SU-DHL-6 (cell line): ENCODE data around the gene HSBP1.

Experiments used
- H2AFZ ChIP-seq: fragments of 200-600 bp; sonication (generic); 2 replicates; pipeline ENCODE4 v1.6.1; 2014; ENCODE audit warnings: low read depth, mild to moderate bottlenecking, moderate library complexity, mixed read lengths, antibody characterized with exemption, low read length; ENCODE audit not compliant: severe bottlenecking
- H3F3A ChIP-seq: fragments of 200-600 bp; shearing (Covaris generic); 2 replicates; pipeline ENCODE4 v1.6.0; 2016; ENCODE audit warnings: antibody characterized with exemption, mild to moderate bottlenecking; ENCODE audit not compliant: insufficient read depth
- H3K27ac ChIP-seq: fragments of 200-600 bp; sonication (generic); 2 replicates; pipeline ENCODE4 v1.5.1; 2016; ENCODE audit warnings: low read depth, mild to moderate bottlenecking, low read length, moderate library complexity, mixed read lengths
- H3K27me3 ChIP-seq: fragments of 200-600 bp; sonication (generic), shearing (Covaris generic); 2 replicates; pipeline ENCODE4 v1.6.0; 2014; ENCODE audit warnings: mild to moderate bottlenecking, low read length
- H3K36me3 ChIP-seq: fragments of 200-600 bp; sonication (generic); 2 replicates; pipeline ENCODE4 v1.6.1; 2014; ENCODE audit warnings: mild to moderate bottlenecking, low read length, mixed read lengths
- H3K4me2 ChIP-seq: fragments of 300-600, 200-600 bp; shearing (Covaris generic), sonication (generic); 2 replicates; pipeline ENCODE4 v1.6.0; 2014; ENCODE audit warnings: low read length, low read depth, mild to moderate bottlenecking; ENCODE audit not compliant: poor library complexity, severe bottlenecking
- H3K4me3 ChIP-seq: fragments of 200-600 bp; sonication (generic); 2 replicates; pipeline ENCODE4 v1.5.1; 2014; ENCODE audit warnings: antibody characterized with exemption, low read length, mild to moderate bottlenecking, mixed read lengths; ENCODE audit not compliant: insufficient read depth, poor library complexity, severe bottlenecking
- H3K79me2 ChIP-seq: fragments of 200-600 bp; sonication (generic); 2 replicates; pipeline ENCODE4 v1.6.1; 2014; ENCODE audit warnings: mild to moderate bottlenecking, low read length, moderate library complexity; ENCODE audit not compliant: insufficient read depth
- H3K9ac ChIP-seq: fragments of 200-600 bp; sonication (generic); 2 replicates; pipeline ENCODE4 v1.7.0; 2014; ENCODE audit warnings: mild to moderate bottlenecking, low read length
- H3K9me2 ChIP-seq: fragments of 200-600 bp; sonication (generic); replicated peaks from 2 replicates; pipeline ENCODE4 v1.6.1; 2014; ENCODE audit warnings: low read length; ENCODE audit not compliant: insufficient read depth
- H3K9me3 ChIP-seq: fragments of 200-600 bp; sonication (generic); 2 replicates; pipeline ENCODE4 v1.6.1; 2014; ENCODE audit warnings: low read length, mixed read lengths; ENCODE audit not compliant: insufficient read depth
- H4K20me1 ChIP-seq: fragments of 200-600 bp; sonication (generic); 2 replicates; pipeline ENCODE4 v1.6.1; 2014; ENCODE audit warnings: low read depth, mild to moderate bottlenecking, antibody characterized with exemption, low read length, moderate library complexity, mixed read lengths
- EZH2phosphoT487 ChIP-seq: fragments of 200-600 bp; sonication (generic), shearing (Covaris generic); conservative IDR thresholded peaks from 2 replicates; pipeline ENCODE4 v1.6.1; 2018; ENCODE audit warnings: mild to moderate bottlenecking, antibody characterized with exemption, low read length, moderate library complexity, mixed read lengths
- TF ChIP-seq, protein P1 (sequence below): fragments of 200-600 bp; sonication (generic); IDR thresholded peaks from one replicate; pipeline ENCODE4 v1.5.1; 2017; ENCODE audit warnings: antibody characterized with exemption, mild to moderate bottlenecking, low read length, moderate library complexity; ENCODE audit not compliant: insufficient read depth, poor library complexity, severe bottlenecking

The HSBP1 gene

GRCh38 chr16:83826146-83826913 is 18.6 kb downstream of the HSBP1 start:
- Histone ChIP-seq H3K9ac (no peak overlapping the region), H3K9me3 (no peaks in the 10 kb centered on the region), H3K4me3 (no peak overlapping the region), H3K27me3 (no peaks in the 10 kb centered on the region), H3K36me3 (no peaks in the 10 kb centered on the region), H2AFZ (no peak overlapping the region), H3K27ac (no peak overlapping the region), H3K4me2 (no peak overlapping the region), H3K9me2 (no peaks in the 10 kb centered on the region), H3K79me2 (no peaks in the 10 kb centered on the region), H4K20me1 (no peaks in the 10 kb centered on the region), H3F3A (no peaks in the 10 kb centered on the region)
- TF ChIP-seq, protein P1, sequence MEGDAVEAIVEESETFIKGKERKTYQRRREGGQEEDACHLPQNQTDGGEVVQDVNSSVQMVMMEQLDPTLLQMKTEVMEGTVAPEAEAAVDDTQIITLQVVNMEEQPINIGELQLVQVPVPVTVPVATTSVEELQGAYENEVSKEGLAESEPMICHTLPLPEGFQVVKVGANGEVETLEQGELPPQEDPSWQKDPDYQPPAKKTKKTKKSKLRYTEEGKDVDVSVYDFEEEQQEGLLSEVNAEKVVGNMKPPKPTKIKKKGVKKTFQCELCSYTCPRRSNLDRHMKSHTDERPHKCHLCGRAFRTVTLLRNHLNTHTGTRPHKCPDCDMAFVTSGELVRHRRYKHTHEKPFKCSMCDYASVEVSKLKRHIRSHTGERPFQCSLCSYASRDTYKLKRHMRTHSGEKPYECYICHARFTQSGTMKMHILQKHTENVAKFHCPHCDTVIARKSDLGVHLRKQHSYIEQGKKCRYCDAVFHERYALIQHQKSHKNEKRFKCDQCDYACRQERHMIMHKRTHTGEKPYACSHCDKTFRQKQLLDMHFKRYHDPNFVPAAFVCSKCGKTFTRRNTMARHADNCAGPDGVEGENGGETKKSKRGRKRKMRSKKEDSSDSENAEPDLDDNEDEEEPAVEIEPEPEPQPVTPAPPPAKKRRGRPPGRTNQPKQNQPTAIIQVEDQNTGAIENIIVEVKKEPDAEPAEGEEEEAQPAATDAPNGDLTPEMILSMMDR, result peak; percentile 80
- no peak for TF ChIP-seq EZH2phosphoT487

GRCh38 chr16:83830091-83830768 is 22.5 kb downstream of the HSBP1 start:
- Histone ChIP-seq H3K4me2 (no peak overlapping the region), H3K9me3 (no peaks in the 10 kb centered on the region), H3K27me3 (no peaks in the 10 kb centered on the region), H3K27ac (no peak overlapping the region), H3K9ac (no peak overlapping the region), H3K9me2 (no peaks in the 10 kb centered on the region), H4K20me1 (no peaks in the 10 kb centered on the region), H2AFZ (no peak overlapping the region), H3K4me3 (no peak overlapping the region), H3K79me2 (no peaks in the 10 kb centered on the region), H3K36me3 (no peaks in the 10 kb centered on the region), H3F3A (no peaks in the 10 kb centered on the region)
- no peak for TF ChIP-seq EZH2phosphoT487
- TF ChIP-seq, protein P1, result no peak

DNA sequence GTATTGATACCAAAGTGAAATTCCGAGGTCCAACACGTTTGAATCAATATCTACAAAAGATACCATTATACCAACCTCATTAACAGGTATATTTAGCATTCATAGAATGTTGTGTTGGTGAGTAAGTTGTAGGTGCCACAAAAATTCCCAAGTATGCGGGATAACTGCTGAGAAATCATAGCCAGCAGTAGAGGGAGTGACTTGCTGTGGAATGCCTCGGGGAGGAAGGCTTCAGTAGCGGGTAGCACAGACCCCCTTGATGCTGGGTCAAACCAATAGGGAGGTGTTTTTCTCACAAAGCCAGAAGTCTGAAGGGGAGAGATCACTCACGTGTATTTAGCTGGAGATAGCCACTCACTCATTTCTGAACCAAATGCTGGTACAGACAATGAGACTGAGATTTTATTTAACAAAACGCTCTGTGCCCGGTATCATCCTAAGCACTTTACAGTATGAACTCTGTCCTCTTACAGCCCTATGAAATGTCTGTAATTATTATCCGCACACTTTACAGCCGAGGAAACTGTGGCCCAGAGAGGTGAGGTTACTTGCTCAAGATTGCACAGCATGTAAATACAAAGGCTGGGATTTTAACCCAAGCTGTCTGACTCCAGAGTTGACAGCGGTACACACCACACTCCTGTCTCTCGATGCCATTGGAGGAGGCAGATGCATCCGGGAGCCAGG is 23.1 kb downstream of the HSBP1 start:
- H3K4me2 ChIP-seq, result no peak overlapping the region
- TF ChIP-seq EZH2phosphoT487, result no peak
- TF ChIP-seq, protein P1, result no peak
- no peaks in the 10 kb centered on the region for H3K9me3 ChIP-seq
- H3F3A ChIP-seq, result no peaks in the 10 kb centered on the region
- H3K27me3 ChIP-seq, result no peaks in the 10 kb centered on the region
- no peak overlapping the region for H3K9ac ChIP-seq
- H3K4me3 ChIP-seq, result no peak overlapping the region
- no peaks in the 10 kb centered on the region for H4K20me1 ChIP-seq
- no peaks in the 10 kb centered on the region for H3K9me2 ChIP-seq
- no peaks in the 10 kb centered on the region for H3K36me3 ChIP-seq
- no peaks in the 10 kb centered on the region for H3K79me2 ChIP-seq
- H3K27ac ChIP-seq, result no peak overlapping the region
- H2AFZ ChIP-seq, result no peak overlapping the region
